Spleen (tissue), 11 donors: ENCODE results near the gene ZNF836. TPM values are rescaled to one million over a fixed set of nuclear protein-coding genes. Genes with fewer than 3 reads are reported as not detected.

Source experiments
- DNase-seq: peaks from one replicate; pipeline ENCODE4 v3.0.0-alpha.2; 2020
- H3K27ac ChIP-seq, 8 donors: fragments of 200-600 bp; sonication (generic) in 7 of 8; 1 replicate in 4 of 8; 2 replicates in 4 of 8; pipeline versions ENCODE4 v1.5.0 to v1.8.0; 2016 to 2021; ENCODE audit warnings: inconsistent platforms in 4 of 8, mild to moderate bottlenecking in 4 of 8, moderate library complexity in 1 of 8
- H3K27me3 ChIP-seq, 7 donors: fragments of 200-600 bp; sonication (generic) in 6 of 7; replicated peaks in 1 of 7; 1 replicate in 4 of 7; 2 replicates in 3 of 7; pipeline versions ENCODE4 v1.5.0 to v1.8.0; 2016 to 2021; ENCODE audit warnings: inconsistent platforms in 3 of 7, mild to moderate bottlenecking in 1 of 7
- H3K36me3 ChIP-seq, 6 donors: fragments of 200-600 bp; sonication (generic) in 5 of 6; 1 replicate in 4 of 6; 2 replicates in 2 of 6; pipeline versions ENCODE4 v1.5.0 to v1.8.0; 2016 to 2021; ENCODE audit warnings: inconsistent platforms in 2 of 6
- H3K4me1 ChIP-seq, 6 donors: fragments of 200-600 bp; sonication (generic) in 5 of 6; 1 replicate in 3 of 6; 2 replicates in 3 of 6; pipeline versions ENCODE4 v1.5.0 to v1.8.0; 2016 to 2021; ENCODE audit warnings: inconsistent platforms in 3 of 6
- H3K4me3 ChIP-seq, 8 donors: fragments of 200-600 bp; sonication (generic) in 7 of 8; 1 replicate in 4 of 8; 2 replicates in 4 of 8; pipeline versions ENCODE4 v1.5.0 to v1.8.0; 2016 to 2021; ENCODE audit warnings: inconsistent platforms in 4 of 8, mild to moderate bottlenecking in 4 of 8, moderate library complexity in 2 of 8
- H3K9me3 ChIP-seq, 8 donors: fragments of 200-600 bp; sonication (generic) in 7 of 8; 1 replicate in 4 of 8; 2 replicates in 4 of 8; pipeline versions ENCODE4 v1.5.0 to v1.8.0; 2016 to 2021; ENCODE audit warnings: inconsistent platforms in 4 of 8
- POLR2A ChIP-seq, 3 donors: fragments of 450-650 bp; IDR thresholded peaks; one replicate each; pipeline ENCODE4 v1.5.1; 2017; ENCODE audit warnings: antibody characterized with exemption in 3 of 3, mild to moderate bottlenecking in 1 of 3
- POLR2AphosphoS5 ChIP-seq, 3 donors: sonication (generic); formaldehyde crosslinking; IDR thresholded peaks; one replicate each; pipeline ENCODE4 v1.5.1; 2017; ENCODE audit warnings: antibody characterized with exemption in 3 of 3
- WGBS, 5 donors: extraction: QIAGEN DNeasy Blood & Tissue Kit in 3 of 5; methylation state at CpG; one replicate each; pipeline versions ENCODE4 v1.1.5 to v1.1.7; 2013 to 2018; 5-methylcytosine and 5-hydroxymethylcytosine counted together
- intact Hi-C: fragments of 100-400 bp; cut with DNase I; formaldehyde crosslinking; loops from one replicate; pipeline ENCODE4 v1.15.0; 2023; ENCODE audit warnings: low total_unique reads
- polyA plus RNA-seq, 3 donors: library from polyadenylated mRNA; stranded (reverse); fragments of 200-250 nt; gene quantifications; one replicate each; pipeline ENCODE4 v1.2.1, GENCODE V29; 2013
- total RNA-seq, 7 donors: library from RNA; depleted of rRNA in 3 of 7; stranded (reverse); fragments of >200 nt in 3 of 7; fragmentation: NEBNext Ultra II Directional in 4 of 7; extraction: Animal tissue kit (Norgen Biotek cat#: 25700) in 4 of 7; gene quantifications; one replicate each; pipeline versions ENCODE4 v1.1.0 to v1.2.1, GENCODE V29; 2016 to 2021
- TF ChIP-seq, protein P1 (sequence below), 11 experiments: fragments of 200-600 bp in 7 of 11; fragments of 450-650 bp in 4 of 11; sonication (generic) in 4 of 11; IDR thresholded peaks in 8 of 11; conservative IDR thresholded peaks in 3 of 11; 1 replicate in 7 of 11; 2 replicates in 4 of 11; pipeline versions ENCODE4 v1.4.0 to v1.8.0; 2016 to 2021; ENCODE audit warnings: antibody characterized with exemption in 11 of 11, inconsistent platforms in 4 of 11, mild to moderate bottlenecking in 1 of 11
- donor health status: healthy with polysubstance abuse.
- donor health status: DM: no; HTN: no; CAD: no; lungs with moderate emphysema.
- donor health status: DM: no; HTN: no; CAD: no.
- donor health status: Bipolar disorder and iron deficiency.
- donor health status: healthy.
- donor health status: DM: no; HTN: no; CAD: no.
- donor health status: DM: yes; HTN: yes; CAD: no.

The ZNF836 gene
- total and polyA plus RNA-seq, 10 donors, result 4.9 to 26.8 (median 19.9) TPM

DNA sequence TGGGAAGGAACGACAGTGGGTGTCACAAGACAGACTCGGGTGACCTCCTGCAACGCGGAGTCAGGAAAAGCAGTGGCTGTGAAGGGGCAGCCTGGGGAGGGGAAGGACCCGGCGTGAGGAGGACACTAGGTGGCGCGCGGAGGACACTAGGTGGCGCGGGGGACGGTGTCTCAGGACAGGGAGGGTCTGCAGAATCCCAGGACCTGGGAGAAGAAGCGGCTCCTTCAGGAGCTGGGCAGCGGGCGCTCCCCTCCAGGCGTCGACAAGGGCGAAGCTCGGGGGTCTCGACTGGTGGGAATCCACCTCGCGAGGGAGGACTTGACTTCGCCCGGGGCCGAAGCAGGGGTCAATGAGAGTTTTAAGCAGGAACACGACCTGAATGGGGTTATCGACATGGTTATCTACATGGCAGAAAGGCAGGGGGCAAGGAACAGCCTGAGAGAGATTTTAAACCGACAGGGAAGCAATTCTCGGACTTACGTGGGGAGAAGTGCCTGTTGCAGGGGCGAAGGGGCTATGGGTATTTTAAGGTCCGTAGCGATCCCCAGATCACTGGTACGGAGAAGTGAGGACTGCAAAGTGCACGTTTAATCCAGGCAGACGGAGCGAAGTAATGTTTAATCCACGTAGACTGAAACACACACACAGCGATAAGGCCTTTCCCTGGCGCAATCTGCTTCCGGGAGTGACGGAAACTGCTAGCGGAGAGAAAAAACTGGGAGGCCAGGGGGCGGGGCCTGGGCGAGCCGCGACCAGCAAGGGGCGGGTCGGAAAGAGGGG is 32.0 kb downstream of the ZNF836 start, which contains the start of gene ZNF616:
Gene ZNF616, minus strand, starts transcription at position 687 of the 780 bp plus-strand sequence. CDS start 9,426 bp downstream, outside the sequence.
- intact Hi-C loops, result loop anchor here (2.0 to 5.0 kb wide), 2 partner anchors 48 to 97 kb away; no protein-coding TSS in a partner anchor
- H3K27ac ChIP-seq, result peak within 1 kb of the TSS; percentile 88 to 97 (median 94)
- TF ChIP-seq, protein P1, sequence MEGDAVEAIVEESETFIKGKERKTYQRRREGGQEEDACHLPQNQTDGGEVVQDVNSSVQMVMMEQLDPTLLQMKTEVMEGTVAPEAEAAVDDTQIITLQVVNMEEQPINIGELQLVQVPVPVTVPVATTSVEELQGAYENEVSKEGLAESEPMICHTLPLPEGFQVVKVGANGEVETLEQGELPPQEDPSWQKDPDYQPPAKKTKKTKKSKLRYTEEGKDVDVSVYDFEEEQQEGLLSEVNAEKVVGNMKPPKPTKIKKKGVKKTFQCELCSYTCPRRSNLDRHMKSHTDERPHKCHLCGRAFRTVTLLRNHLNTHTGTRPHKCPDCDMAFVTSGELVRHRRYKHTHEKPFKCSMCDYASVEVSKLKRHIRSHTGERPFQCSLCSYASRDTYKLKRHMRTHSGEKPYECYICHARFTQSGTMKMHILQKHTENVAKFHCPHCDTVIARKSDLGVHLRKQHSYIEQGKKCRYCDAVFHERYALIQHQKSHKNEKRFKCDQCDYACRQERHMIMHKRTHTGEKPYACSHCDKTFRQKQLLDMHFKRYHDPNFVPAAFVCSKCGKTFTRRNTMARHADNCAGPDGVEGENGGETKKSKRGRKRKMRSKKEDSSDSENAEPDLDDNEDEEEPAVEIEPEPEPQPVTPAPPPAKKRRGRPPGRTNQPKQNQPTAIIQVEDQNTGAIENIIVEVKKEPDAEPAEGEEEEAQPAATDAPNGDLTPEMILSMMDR (IDR thresholded peaks at IDR 0.05 in 8 of 11, conservative IDR thresholded peaks at IDR 0.05 in 3 of 11), result peak; percentile 75 to 90 (median 87)
- TF ChIP-seq POLR2AphosphoS5 (IDR thresholded peaks at IDR 0.05) (peak; percentile 82 to 92 (median 83)), POLR2A (IDR thresholded peaks at IDR 0.05) (peak in 1 of 3 donors; percentile 47)
- peaks cover 0 to 14% (median 0%) of the 10 kb centered on the region in 6 donors for H3K36me3 ChIP-seq
- H3K27me3 ChIP-seq, result no peaks in the 10 kb centered on the region
- H3K4me1 ChIP-seq, result peaks cover 7 to 28% (median 23%) of the 10 kb centered on the region in 6 donors
- peak; percentile 96 for DNase-seq
- peak within 1 kb of the TSS; percentile 84 to 99 (median 91) for H3K4me3 ChIP-seq
- WGBS, 5 donors, result 0 to 1% (median 1%) methylated on average over 49 of the region's 49 CpGs
- peaks cover 0 to 54% (median 12%) of the 10 kb centered on the region in 8 donors for H3K9me3 ChIP-seq

DNA sequence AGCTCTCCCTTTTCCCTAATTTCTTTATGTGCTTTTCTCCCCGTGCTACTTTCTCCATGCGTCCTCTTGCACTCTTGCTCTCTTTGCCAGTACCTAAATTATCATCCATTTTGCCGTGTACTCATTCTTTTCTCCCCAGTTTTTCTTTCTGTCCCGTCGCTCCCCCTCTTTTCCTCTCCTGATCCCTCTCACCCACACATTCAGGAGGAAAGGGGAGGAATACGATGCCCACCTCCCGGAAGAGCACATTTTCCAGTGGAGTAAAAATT is 32.5 kb downstream of the ZNF836 start:
- intact Hi-C loops, result loop anchor here (2.0 kb wide), 1 partner anchor 98 kb away; no protein-coding TSS in a partner anchor
- H3K9me3 ChIP-seq, result peaks cover 0 to 54% (median 13%) of the 10 kb centered on the region in 8 donors
- WGBS, 5 donors, result 0 to 1% (median 0%) methylated on average over 7 of the region's 7 CpGs
- TF ChIP-seq POLR2A (IDR thresholded peaks at IDR 0.05) (no peak), POLR2AphosphoS5 (IDR thresholded peaks at IDR 0.05) (no peak)
- TF ChIP-seq, protein P1 (IDR thresholded peaks at IDR 0.05 in 8 of 11, conservative IDR thresholded peaks at IDR 0.05 in 3 of 11), result no peak
- no peaks in the 10 kb centered on the region for H3K27me3 ChIP-seq
- H3K4me1 ChIP-seq, result peaks cover 7 to 28% (median 23%) of the 10 kb centered on the region in 6 donors
- peaks cover 0 to 17% (median 0%) of the 10 kb centered on the region in 6 donors for H3K36me3 ChIP-seq
- DNase-seq, result no peak
- peak overlapping the region; percentile 84 to 99 (median 91) for H3K4me3 ChIP-seq
- H3K27ac ChIP-seq, result peak overlapping the region; percentile 88 to 97 (median 94)

DNA sequence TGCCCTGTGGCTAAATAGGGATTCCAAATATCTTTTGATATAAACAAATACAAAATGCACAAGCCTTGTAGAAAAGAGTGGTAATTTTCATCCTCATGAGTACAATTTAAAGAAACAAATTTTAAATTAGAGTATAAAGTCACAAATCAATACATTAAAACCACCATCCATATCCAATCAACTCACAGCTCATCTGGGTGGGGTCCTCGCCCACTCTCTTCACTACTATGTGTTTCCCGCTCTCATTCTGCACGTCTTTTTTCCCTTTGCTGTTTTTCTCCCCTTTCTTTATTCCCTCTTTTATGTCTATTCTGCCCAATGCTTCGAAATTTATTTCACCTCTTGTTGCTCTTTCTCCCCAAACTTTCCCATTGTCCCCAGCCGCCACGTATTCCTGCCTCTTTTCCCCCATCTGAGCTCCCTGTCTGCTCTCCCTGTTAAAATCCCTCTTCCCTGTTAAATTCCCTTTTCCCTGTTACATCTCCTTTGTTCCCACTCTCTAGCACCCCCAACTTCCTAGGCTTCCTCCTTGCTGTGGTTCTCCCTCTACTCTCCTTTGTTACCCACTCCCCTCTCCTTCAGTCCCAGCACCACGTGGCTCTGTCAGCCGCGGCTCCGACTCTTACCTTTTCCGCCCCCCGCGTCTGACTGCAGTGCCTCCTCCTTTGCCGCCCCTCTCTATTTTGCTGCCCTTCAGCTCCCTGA is 33.0 kb downstream of the ZNF836 start:
- intact Hi-C loops, result loop anchor here (2.0 kb wide), 1 partner anchor 98 kb away; no protein-coding TSS in a partner anchor

More for the DNA sequence above, 33.0 kb downstream of the ZNF836 start:
- peak overlapping the region; percentile 84 to 99 (median 91) for H3K4me3 ChIP-seq
- TF ChIP-seq POLR2AphosphoS5 (IDR thresholded peaks at IDR 0.05), result no peak
- no peak for TF ChIP-seq POLR2A (IDR thresholded peaks at IDR 0.05)
- TF ChIP-seq, protein P1 (IDR thresholded peaks at IDR 0.05 in 8 of 11, conservative IDR thresholded peaks at IDR 0.05 in 3 of 11), result no peak
- H3K27ac ChIP-seq, result peak overlapping the region; percentile 88 to 97 (median 94)
- DNase-seq, result peak; percentile 74
- 10 to 17% (median 14%) methylated on average over 14 of the region's 14 CpGs for WGBS, 5 donors
- peaks cover 7 to 28% (median 23%) of the 10 kb centered on the region in 6 donors for H3K4me1 ChIP-seq
- peaks cover 0 to 22% (median 0%) of the 10 kb centered on the region in 6 donors for H3K36me3 ChIP-seq
- peaks cover 0 to 54% (median 18%) of the 10 kb centered on the region in 8 donors for H3K9me3 ChIP-seq
- no peaks in the 10 kb centered on the region for H3K27me3 ChIP-seq
